Suprapubic skin (tissue), 4 donors: ENCODE measurements around the gene ZDHHC14. TPM values are rescaled to one million over a fixed set of nuclear protein-coding genes. Genes with fewer than 3 reads are reported as not detected.
"Not testable (repeated sequence)": the region's sequence is repeated elsewhere in the genome, so short reads cannot be mapped to it uniquely, and the experiment has no call there.

Source experiments
- DNase-seq, 2 donors: peaks; one replicate each; pipeline ENCODE4 v3.0.0-alpha.2; 2019; ENCODE audit warnings: low spot score in 2 of 2
- H3K27ac ChIP-seq: fragments of 200-600 bp; sonication (generic); one replicate; pipeline ENCODE4 v1.5.1; 2019
- H3K27me3 ChIP-seq: fragments of 200-600 bp; sonication (generic); one replicate; pipeline ENCODE4 v1.5.1; 2019
- H3K36me3 ChIP-seq: fragments of 200-600 bp; sonication (generic); one replicate; pipeline ENCODE4 v1.5.1; 2019
- H3K4me1 ChIP-seq: fragments of 200-600 bp; sonication (generic); one replicate; pipeline ENCODE4 v1.5.1; 2019
- H3K4me3 ChIP-seq: fragments of 200-600 bp; sonication (generic); one replicate; pipeline ENCODE4 v1.5.1; 2019; ENCODE audit warnings: mild to moderate bottlenecking
- H3K9me3 ChIP-seq: fragments of 200-600 bp; sonication (generic); one replicate; pipeline ENCODE4 v1.5.1; 2019
- EP300 ChIP-seq: sonication (generic); formaldehyde crosslinking; IDR thresholded peaks from one replicate; pipeline ENCODE4 v1.6.1; 2017; ENCODE audit warnings: antibody characterized with exemption
- POLR2A ChIP-seq, 2 donors: fragments of 450-650 bp; IDR thresholded peaks; one replicate each; pipeline ENCODE4 v1.6.1; 2017; ENCODE audit warnings: antibody characterized with exemption in 2 of 2, mild to moderate bottlenecking in 2 of 2, moderate library complexity in 2 of 2
- POLR2AphosphoS5 ChIP-seq, 3 donors: sonication (generic); formaldehyde crosslinking; IDR thresholded peaks; one replicate each; pipeline ENCODE4 v1.6.1; 2017; ENCODE audit warnings: antibody characterized with exemption in 3 of 3
- WGBS: methylation state at CpG from one replicate; pipeline ENCODE4 v1.1.5; 2018; 5-methylcytosine and 5-hydroxymethylcytosine counted together
- total RNA-seq, 4 donors: library from RNA; depleted of rRNA; stranded (reverse); fragments of >200 nt; gene quantifications; one replicate each; pipeline ENCODE4 v1.1.0, GENCODE V29; 2016
- TF ChIP-seq, protein P1 (sequence below), 2 donors: fragments of 200-600 bp in 1 of 2; fragments of 450-650 bp in 1 of 2; sonication (generic) in 1 of 2; IDR thresholded peaks; one replicate each; pipeline ENCODE4 v1.5.1; 2016 to 2019; ENCODE audit warnings: antibody characterized with exemption in 2 of 2, mild to moderate bottlenecking in 1 of 2, moderate library complexity in 1 of 2

The ZDHHC14 gene
- total RNA-seq, 4 donors from 2014 or later = 4.3 to 9.9 (median 7.7) TPM

- no peak overlapping the region for H3K27ac ChIP-seq
- no peak overlapping the region for H3K4me3 ChIP-seq
- H3K36me3 ChIP-seq = no peaks in the 10 kb centered on the region
- no peak for DNase-seq
- no peaks in the 10 kb centered on the region for H3K9me3 ChIP-seq
- H3K27me3 ChIP-seq = no peaks in the 10 kb centered on the region
- TF ChIP-seq, protein P1, sequence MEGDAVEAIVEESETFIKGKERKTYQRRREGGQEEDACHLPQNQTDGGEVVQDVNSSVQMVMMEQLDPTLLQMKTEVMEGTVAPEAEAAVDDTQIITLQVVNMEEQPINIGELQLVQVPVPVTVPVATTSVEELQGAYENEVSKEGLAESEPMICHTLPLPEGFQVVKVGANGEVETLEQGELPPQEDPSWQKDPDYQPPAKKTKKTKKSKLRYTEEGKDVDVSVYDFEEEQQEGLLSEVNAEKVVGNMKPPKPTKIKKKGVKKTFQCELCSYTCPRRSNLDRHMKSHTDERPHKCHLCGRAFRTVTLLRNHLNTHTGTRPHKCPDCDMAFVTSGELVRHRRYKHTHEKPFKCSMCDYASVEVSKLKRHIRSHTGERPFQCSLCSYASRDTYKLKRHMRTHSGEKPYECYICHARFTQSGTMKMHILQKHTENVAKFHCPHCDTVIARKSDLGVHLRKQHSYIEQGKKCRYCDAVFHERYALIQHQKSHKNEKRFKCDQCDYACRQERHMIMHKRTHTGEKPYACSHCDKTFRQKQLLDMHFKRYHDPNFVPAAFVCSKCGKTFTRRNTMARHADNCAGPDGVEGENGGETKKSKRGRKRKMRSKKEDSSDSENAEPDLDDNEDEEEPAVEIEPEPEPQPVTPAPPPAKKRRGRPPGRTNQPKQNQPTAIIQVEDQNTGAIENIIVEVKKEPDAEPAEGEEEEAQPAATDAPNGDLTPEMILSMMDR (IDR thresholded peaks at IDR 0.05) = no peak
- TF ChIP-seq POLR2AphosphoS5 (IDR thresholded peaks at IDR 0.05) (no peak), EP300 (no peak), POLR2A (IDR thresholded peaks at IDR 0.05) (no peak)
- H3K4me1 ChIP-seq = no peaks in the 10 kb centered on the region
- WGBS = 71% methylated on average over 17 of the region's 17 CpGs
Observed at GRCh38 chr6:157461000-157461915, 80.3 kb downstream of the ZDHHC14 start.

GRCh38 chr6:157462956-157463742 is 82.2 kb downstream of the ZDHHC14 start:
- no peak overlapping the region for H3K27ac ChIP-seq
- no peaks in the 10 kb centered on the region for H3K36me3 ChIP-seq
- 82% methylated on average over 6 of the region's 6 CpGs for WGBS
- H3K9me3 ChIP-seq = no peaks in the 10 kb centered on the region
- H3K27me3 ChIP-seq = no peaks in the 10 kb centered on the region
- H3K4me3 ChIP-seq = no peak overlapping the region
- no peaks in the 10 kb centered on the region for H3K4me1 ChIP-seq
- no peak for DNase-seq
- TF ChIP-seq EP300 = no peak
- TF ChIP-seq, protein P1 (IDR thresholded peaks at IDR 0.05) = no peak
- no peak for TF ChIP-seq POLR2AphosphoS5 (IDR thresholded peaks at IDR 0.05)
- TF ChIP-seq POLR2A (IDR thresholded peaks at IDR 0.05) = no peak

GRCh38 chr6:157463743-157464135 is 82.7 kb downstream of the ZDHHC14 start:
- WGBS = 95% methylated on average over 4 of the region's 4 CpGs
- not testable (repeated sequence) for H3K4me3 ChIP-seq

DNA sequence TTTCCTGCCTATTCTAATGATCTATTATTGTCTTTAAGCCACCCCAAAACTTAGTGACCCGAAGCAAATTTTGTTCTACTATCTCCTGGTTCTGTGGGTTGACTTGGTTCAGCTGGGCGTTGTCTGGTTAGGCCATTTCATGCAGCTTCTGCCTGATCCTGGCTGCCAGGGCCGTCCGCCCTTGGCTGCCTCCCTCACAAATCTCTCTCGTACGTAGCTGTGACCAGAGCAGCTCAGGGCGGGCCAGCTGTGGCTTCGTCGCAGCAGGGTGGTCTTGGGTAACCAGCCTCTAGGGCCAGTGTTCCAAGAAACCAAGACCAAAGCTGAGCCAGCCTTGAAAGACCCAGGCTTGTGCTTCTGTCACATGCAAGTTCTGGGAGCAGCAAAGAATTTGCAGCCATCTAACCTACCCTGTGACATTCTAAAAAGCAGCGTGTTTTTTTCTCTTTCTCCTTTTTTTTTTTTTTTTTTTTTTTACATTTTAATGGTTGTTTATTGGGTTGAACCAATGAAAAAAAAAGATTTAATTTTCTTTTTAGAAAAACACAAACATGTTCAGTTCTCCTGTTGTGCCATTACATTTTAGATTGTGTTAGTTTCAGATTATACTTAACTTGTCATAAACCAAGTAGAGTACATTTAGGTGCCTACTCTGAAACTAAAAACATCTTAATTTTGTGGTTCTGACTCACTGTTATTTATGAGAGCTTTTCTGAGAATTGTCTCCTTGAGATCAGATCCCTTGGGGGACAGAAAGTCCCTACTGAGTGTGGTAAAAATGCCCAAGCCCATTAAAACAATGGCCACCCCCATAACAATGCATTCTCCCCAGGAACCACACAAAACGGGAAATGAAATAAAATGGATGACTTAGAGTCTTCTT is 83.9 kb downstream of the ZDHHC14 start:
- DNase-seq = no peak
- peaks cover 5% of the 10 kb centered on the region for H3K4me1 ChIP-seq
- no peak overlapping the region for H3K4me3 ChIP-seq
- H3K9me3 ChIP-seq = no peaks in the 10 kb centered on the region
- no peak overlapping the region for H3K27ac ChIP-seq
- 70% methylated on average over 11 of the region's 11 CpGs for WGBS
- H3K36me3 ChIP-seq = no peaks in the 10 kb centered on the region
- TF ChIP-seq, protein P1 (IDR thresholded peaks at IDR 0.05) = no peak
- no peak for TF ChIP-seq POLR2AphosphoS5 (IDR thresholded peaks at IDR 0.05)
- TF ChIP-seq EP300 = no peak
- no peak for TF ChIP-seq POLR2A (IDR thresholded peaks at IDR 0.05)
- H3K27me3 ChIP-seq = no peaks in the 10 kb centered on the region

More at GRCh38 chr6:157463743-157464135, 82.7 kb downstream of the ZDHHC14 start:
- H3K4me1 ChIP-seq, H3K36me3 ChIP-seq, H3K27ac ChIP-seq, H3K27me3 ChIP-seq, DNase-seq, H3K9me3 ChIP-seq: not testable (repeated sequence)

DNA sequence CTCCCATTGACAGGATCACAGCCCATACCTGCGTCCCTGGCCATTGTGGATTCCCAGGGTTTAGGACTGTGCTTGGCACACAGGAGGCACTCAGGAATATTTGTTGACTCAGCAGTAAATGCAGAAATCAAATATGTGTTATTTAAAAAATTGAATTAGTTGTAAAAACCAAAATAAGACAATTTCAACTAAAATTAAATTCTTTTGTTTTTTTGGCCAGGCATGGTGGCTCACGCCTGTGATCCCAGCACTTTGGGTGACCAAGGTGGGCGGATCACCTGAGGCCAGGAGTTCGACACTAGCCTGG is 85.3 kb downstream of the ZDHHC14 start:
- peaks cover 5% of the 10 kb centered on the region for H3K4me1 ChIP-seq
- 93% methylated on average over 4 of the region's 4 CpGs for WGBS
- no peaks in the 10 kb centered on the region for H3K9me3 ChIP-seq
- DNase-seq = no peak
- H3K4me3 ChIP-seq = no peak overlapping the region
- no peak overlapping the region for H3K27ac ChIP-seq
- no peak for TF ChIP-seq POLR2A (IDR thresholded peaks at IDR 0.05)
- TF ChIP-seq POLR2AphosphoS5 (IDR thresholded peaks at IDR 0.05) = no peak
- TF ChIP-seq EP300 = no peak
- TF ChIP-seq, protein P1 (IDR thresholded peaks at IDR 0.05) = no peak
- no peaks in the 10 kb centered on the region for H3K27me3 ChIP-seq
- H3K36me3 ChIP-seq = no peaks in the 10 kb centered on the region

DNA sequence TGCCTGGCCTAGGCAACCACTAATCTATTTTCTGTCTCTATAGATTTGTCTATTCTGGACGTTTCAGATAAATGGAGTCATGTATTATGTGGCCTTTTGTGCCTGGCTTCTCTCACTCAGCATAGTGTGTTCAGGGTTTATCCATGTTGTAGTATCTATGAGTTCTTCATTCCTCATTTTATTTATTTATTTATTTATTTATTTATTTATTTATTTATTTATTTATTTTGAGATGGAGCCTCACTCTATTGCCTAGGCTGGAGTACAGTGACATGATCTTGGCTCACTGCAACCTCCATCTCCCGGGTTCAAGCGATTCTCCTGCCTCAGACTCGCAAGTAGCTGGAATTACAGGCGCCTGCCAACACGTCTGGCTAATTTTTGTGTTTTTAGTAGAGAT is 86.3 kb downstream of the ZDHHC14 start:
- 97% methylated on average over 6 of the region's 6 CpGs for WGBS
- DNase-seq, H3K27me3 ChIP-seq, H3K36me3 ChIP-seq, H3K9me3 ChIP-seq, H3K4me1 ChIP-seq, H3K27ac ChIP-seq, H3K4me3 ChIP-seq: not testable (repeated sequence)
